ENCODE measurements around the gene SORL1.

The SORL1 gene

GRCh38 chr11:121538054-121538453, 85.9 kb downstream of the SORL1 start:
- intact Hi-C loops (cut with DNase I; ENCODE audit: low total_unique reads), result no loop called here
- Histone ChIP-seq H3K4me1 (peaks cover 0 to 5% (median 0%) of the 10 kb centered on the region in 4 donors), H3K4me3 (no peak overlapping the region), H3K9me3 (no peaks in the 10 kb centered on the region), H3K27me3 (no peaks in the 10 kb centered on the region), H3K36me3 (peaks cover 0 to 12% (median 0%) of the 10 kb centered on the region in 3 donors), H3K27ac (no peak overlapping the region)
- TF ChIP-seq, protein P1, sequence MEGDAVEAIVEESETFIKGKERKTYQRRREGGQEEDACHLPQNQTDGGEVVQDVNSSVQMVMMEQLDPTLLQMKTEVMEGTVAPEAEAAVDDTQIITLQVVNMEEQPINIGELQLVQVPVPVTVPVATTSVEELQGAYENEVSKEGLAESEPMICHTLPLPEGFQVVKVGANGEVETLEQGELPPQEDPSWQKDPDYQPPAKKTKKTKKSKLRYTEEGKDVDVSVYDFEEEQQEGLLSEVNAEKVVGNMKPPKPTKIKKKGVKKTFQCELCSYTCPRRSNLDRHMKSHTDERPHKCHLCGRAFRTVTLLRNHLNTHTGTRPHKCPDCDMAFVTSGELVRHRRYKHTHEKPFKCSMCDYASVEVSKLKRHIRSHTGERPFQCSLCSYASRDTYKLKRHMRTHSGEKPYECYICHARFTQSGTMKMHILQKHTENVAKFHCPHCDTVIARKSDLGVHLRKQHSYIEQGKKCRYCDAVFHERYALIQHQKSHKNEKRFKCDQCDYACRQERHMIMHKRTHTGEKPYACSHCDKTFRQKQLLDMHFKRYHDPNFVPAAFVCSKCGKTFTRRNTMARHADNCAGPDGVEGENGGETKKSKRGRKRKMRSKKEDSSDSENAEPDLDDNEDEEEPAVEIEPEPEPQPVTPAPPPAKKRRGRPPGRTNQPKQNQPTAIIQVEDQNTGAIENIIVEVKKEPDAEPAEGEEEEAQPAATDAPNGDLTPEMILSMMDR (IDR thresholded peaks at IDR 0.05), result no peak
- no peak for DNase-seq

DNA sequence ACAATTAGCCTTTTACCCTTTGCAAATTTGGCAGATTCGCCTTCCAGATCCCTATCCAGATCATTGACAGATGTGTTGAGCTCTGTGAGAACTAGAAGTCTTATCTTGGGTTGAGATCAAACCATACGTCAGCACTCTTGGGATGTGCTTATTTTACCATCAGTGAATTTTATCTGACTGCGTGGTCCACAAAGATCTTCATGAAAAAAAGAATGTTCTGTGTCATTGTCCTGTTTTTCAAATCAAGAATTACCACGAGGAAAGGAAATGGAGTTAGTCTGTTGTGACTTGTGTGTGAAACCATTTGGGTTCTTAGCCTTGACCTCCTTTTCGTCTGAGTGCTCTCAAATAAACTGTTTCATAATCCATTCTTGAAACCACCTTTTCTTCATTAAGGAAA, 86.9 kb downstream of the SORL1 start:
- Histone ChIP-seq H3K36me3 (peaks cover 0 to 18% (median 8%) of the 10 kb centered on the region in 3 donors), H3K27ac (no peak overlapping the region), H3K4me3 (no peak overlapping the region), H3K4me1 (peaks cover 0 to under 1% (median 0%) of the 10 kb centered on the region in 4 donors), H3K27me3 (no peaks in the 10 kb centered on the region), H3K9me3 (no peaks in the 10 kb centered on the region)
- TF ChIP-seq, protein P1 (IDR thresholded peaks at IDR 0.05), result no peak
- DNase-seq, result no peak
- intact Hi-C loops (cut with DNase I; ENCODE audit: low total_unique reads), result no loop called here

DNA sequence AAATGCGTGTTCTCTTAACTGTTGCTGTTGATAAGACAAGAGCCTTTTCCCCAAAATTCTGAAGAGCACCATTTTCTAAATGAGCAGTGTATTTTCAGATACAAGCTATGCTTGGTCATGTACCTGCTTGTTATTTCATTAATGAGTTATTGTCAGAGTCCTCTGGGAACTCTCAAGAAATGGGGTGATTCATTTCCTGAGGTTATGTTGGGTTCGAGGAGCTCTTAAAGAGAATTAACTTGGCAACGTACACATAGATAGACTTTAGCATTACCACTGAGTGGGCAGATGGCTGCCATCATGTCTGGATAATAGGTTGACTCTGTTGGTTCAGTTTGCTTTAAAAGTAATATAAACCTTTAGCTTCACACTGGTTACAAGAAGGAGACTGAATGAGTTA, 88.5 kb downstream of the SORL1 start:
- H3K4me1 ChIP-seq, result no peaks in the 10 kb centered on the region
- intact Hi-C loops (cut with DNase I; ENCODE audit: low total_unique reads), result no loop called here
- no peak overlapping the region for H3K4me3 ChIP-seq
- peaks cover 0 to 27% (median 24%) of the 10 kb centered on the region in 3 donors for H3K36me3 ChIP-seq
- no peak for DNase-seq
- no peaks in the 10 kb centered on the region for H3K27me3 ChIP-seq
- no peaks in the 10 kb centered on the region for H3K9me3 ChIP-seq
- TF ChIP-seq, protein P1 (IDR thresholded peaks at IDR 0.05), result no peak
- H3K27ac ChIP-seq, result no peak overlapping the region

- TF ChIP-seq, protein P1 (IDR thresholded peaks at IDR 0.05), result no peak
- Histone ChIP-seq H3K4me3 (no peak overlapping the region), H3K27ac (no peak overlapping the region), H3K27me3 (no peaks in the 10 kb centered on the region), H3K4me1 (no peaks in the 10 kb centered on the region), H3K9me3 (no peaks in the 10 kb centered on the region), H3K36me3 (peaks cover 0 to 37% (median 34%) of the 10 kb centered on the region in 3 donors)
- intact Hi-C loops (cut with DNase I; ENCODE audit: low total_unique reads), result no loop called here
- no peak for DNase-seq
Measured at GRCh38 chr11:121543836-121544380, 91.8 kb downstream of the SORL1 start.

DNA sequence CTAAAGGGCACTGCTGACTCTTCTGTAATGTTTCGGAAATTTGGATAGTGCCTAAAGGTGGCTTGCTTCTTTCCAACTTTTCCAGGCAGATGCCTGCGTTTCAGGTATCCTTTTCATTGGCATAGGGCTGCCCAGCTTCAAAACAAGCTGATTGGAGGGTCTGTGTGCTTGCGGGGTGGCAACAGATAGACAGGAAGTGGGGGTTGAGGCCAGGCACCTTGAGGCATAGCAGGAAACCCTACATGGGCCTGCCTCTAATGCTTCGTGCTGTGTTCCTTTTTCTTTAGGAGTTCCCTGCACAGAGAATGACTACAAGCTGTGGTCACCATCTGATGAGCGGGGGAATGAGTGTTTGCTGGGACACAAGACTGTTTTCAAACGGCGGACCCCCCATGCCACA, 92.8 kb downstream of the SORL1 start:
- Histone ChIP-seq H3K27me3 (no peaks in the 10 kb centered on the region), H3K36me3 (peaks cover 0 to 37% (median 34%) of the 10 kb centered on the region in 3 donors), H3K4me1 (no peaks in the 10 kb centered on the region), H3K27ac (no peak overlapping the region), H3K4me3 (no peak overlapping the region), H3K9me3 (no peaks in the 10 kb centered on the region)
- no peak for DNase-seq
- intact Hi-C loops (cut with DNase I; ENCODE audit: low total_unique reads), result no loop called here
- TF ChIP-seq, protein P1 (IDR thresholded peaks at IDR 0.05), result no peak

- intact Hi-C loops (cut with DNase I; ENCODE audit: low total_unique reads), result no loop called here
- Histone ChIP-seq H3K4me1 (no peaks in the 10 kb centered on the region), H3K27ac (no peak overlapping the region), H3K27me3 (no peaks in the 10 kb centered on the region), H3K36me3 (peaks cover 0 to 38% (median 37%) of the 10 kb centered on the region in 3 donors), H3K4me3 (no peak overlapping the region), H3K9me3 (no peaks in the 10 kb centered on the region)
- TF ChIP-seq, protein P1 (IDR thresholded peaks at IDR 0.05), result no peak
- DNase-seq, result no peak
Measured at GRCh38 chr11:121547574-121547973, 95.5 kb downstream of the SORL1 start.
